Islet precursor cell (in vitro differentiated cells): ENCODE measurements around the gene CTSE.

Experiments used
- DNase-seq: peaks from one replicate; pipeline ENCODE4 v3.0.0-alpha.2; 2018

The CTSE gene

DNA sequence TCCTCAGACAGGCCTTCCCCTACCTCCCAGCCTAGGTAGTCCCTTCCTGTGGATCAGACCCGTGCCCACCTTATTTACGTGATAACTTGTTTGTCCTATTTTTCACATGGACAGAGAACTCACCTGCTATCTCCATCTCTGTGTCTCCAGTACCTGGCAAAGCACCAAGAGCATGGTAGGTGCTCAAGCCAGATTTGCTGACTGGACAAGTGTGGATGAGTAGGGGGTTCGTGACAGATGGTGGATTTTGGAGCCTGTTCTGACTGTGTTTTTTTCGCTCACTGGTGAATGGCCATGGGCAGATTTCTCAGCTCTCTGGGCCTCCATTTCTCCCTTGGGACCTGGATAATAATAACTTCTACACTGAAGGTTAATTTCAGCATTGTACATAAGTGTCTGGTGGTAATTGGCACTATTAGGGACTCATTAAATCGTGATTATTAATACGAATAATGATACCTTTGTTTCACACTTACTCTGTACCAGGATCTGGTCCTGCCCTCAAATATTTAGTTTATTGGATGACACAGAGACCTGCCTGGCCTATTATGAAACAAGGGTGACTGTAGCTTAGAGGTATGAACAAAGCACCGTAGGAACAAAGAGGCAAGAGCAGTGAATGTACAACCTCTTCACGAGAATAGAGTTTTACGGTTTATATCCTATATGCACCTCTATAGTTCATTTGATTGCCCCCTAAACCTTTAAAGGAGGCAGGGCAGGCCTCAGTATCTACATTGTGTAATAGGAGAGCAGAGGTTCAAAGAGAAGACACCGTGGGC is 56.0 kb downstream of the CTSE start:
- DNase-seq = no peak

DNA sequence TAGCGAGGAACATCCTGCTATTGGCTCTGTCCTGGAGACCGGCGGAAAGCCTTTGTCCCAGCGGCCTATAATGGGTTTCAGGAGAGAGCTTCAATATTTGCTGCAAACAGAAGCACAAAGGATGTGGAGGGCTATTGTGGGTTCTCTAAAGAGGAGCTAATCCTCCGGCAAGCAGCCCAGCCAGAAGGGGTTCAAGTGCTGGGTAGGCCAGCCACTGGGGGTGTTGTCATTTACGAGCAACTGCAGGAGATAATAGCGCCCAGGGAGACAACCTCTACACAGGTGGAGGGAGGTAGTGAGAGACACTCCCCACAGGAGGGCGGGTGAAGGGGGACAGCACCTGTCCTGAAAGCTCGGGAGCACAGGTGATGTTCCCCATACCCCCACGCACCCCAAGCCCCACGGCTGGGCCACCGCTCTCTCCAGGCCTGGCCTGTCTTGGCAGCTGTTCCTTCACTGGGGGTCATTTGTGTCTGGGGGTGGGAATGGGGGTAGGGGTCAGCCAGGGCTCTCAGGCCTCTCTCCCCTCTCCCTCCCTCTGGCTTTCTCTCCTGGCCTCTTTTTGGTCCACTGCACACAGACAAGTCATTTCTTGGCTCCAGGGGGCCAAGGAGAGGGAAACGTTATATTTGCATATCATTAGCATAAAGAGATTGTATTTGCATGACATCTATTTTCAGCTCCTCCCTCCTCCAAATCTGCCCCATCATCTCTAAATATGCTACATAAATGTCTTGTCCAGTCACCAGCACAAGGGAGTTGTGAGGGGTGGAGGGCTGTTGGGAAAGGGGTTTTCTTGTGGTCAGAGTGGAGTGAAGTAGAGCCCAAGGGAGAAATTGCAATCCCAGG is 58.4 kb downstream of the CTSE start:
- no peak for DNase-seq

DNA sequence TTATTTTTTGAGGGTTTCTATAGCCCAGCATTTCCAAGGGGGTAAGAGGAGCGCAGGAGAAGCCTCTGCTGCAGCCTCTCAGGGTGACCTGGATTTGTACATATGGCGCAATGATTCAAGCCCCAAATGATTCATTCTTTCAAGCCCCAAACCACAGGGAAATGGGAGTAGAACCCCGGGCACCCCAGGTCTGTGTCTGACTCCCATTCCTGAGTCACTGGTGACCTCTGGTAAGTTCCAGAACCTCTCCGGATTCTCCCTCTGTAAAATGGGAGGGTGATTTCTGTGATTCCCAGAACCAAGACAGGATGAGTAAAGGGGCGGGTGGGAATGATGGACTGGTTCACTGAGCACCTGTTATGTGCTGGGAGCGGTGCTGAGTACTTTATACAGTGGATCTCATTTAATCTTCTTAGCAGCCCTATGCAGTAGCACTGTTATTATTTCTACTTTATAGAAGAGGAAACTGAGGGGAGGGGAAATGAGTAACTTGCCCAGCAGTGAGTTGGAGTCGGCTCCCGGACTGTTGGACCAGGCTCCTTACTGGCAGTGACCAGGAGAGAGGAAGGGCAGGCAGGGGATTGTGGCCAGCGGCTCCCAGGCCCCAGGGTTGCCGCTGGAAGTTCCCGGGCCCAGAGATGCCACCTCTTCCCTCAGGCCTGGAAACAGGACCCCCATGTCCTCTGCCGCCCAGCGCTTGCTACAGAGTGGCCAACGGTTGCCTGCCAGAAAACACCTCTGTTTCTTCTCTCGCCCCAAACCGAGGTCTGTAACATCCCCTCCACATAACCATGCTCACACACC is 60.1 kb downstream of the CTSE start:
- no peak for DNase-seq

DNA sequence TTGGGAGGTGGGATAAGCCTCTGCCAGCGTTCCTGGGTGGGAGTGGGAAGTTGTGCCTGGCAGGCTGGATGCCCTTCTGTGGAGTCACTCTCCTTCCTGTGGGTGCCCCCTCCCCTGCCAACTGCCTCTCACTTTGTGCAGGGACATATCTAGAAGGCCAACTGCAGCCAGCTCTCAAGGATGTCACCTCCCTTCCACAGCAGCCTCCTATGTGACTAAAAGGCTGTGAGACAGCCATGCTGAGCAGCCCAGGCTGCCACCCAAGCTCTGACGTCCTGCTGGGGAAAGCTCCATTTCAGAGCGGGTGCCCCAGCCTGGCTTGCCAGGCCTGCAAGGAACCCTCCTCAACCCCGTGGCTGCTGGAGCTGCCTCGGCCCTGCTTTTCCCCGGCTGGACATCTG is 60.9 kb downstream of the CTSE start:
- no peak for DNase-seq

DNA sequence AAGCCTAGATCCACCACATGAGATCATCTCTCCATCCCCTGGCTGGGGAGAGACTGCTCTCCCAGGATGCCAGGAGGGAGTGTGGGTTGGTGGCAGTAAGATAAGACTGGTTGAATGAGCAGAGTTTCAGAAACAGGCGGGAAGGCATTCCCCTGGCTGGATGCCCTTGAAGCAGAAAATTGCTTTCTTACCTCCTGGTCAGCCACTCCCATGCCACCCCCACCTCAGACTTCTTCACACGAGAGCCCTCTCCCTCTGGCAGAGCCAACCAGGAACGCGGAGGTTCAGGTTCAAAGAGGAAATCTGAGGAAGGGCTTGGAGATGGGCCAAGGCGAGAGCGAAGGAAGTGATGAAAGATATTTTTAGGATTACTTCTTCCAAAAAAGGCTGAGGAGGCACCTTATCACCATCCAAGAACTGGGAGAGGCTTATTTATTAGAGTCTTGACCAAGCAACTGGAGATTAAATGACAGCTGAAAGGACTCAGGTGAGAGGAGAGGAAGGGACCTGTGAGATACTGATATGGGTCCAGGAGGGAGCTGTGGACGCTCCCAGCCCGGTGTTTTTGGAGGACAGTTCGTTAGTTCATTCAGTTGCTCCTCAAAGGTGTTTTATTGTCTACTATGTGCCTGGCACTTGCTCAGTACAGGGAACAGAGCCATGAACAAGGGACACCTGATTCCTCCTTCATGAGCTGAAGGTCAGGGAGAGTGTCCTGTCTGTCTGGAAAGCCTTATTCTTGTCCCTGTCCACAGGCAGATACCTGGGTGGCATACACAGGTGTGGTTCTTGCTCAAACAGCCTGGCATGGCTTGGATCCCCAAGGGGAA is 61.5 kb downstream of the CTSE start:
- DNase-seq = no peak

DNA sequence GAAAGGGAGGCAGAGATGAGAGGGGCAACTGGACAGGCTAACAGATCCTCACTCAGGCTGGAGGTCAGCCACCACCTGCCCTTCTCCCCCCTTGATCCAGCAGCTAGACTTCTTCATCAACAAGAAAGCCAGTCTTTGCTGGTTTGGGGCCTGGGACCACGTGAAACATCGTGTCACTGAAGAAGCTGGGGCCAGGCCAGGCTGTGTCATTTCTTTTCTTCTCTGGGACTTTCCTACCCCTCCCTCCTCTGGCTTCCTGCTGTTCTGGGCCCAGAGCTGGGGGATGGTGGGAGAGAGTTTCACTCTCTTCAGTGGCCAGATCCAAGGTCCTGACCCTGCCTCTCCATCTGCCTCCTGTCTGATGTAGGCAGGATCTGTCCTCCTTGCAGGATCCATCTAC is 62.3 kb downstream of the CTSE start:
- no peak for DNase-seq

DNA sequence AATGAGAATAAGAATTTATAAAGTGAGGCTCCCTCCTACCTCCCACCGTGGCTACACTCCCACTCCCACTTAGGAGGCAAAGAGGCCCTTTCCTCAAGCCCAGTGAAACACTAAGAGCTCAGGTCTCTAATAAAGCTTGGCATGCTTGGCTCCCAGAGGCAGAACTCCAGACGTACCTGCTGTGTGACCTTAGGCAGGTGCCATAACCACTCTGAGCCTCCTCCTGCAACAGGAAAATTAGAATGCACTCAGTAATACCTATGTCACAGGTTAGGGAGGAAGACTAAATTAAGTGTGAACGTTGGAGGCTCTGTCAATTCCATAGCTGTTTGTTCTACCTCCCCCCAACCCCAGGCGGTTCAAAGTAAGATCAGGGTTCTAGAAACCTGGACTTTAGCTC is 63.9 kb downstream of the CTSE start:
- no peak for DNase-seq
